Activated CD4-positive, alpha-beta T cell treated with anti-CD3 and anti-CD28 coated beads for 24 hours (primary cell): ENCODE results near the gene PFDN6.
"Not testable (repeated sequence)": the region's sequence is repeated elsewhere in the genome, so short reads cannot be mapped to it uniquely, and the experiment has no call there.

Experiments
- DNase-seq, 2 donors: peaks; one replicate each; pipeline ENCODE4 v3.0.0-alpha.2; 2020; ENCODE audit warnings: low read depth in 2 of 2

The PFDN6 gene

GRCh38 chr6:33273924-33274902, 15.2 kb upstream of the PFDN6 start:
- no peak for DNase-seq

GRCh38 chr6:33275795-33276580, 13.4 kb upstream of the PFDN6 start:
- DNase-seq = not testable (repeated sequence)

- no peak for DNase-seq
Observed at GRCh38 chr6:33276581-33276863, 12.9 kb upstream of the PFDN6 start.

GRCh38 chr6:33276864-33277662, 12.3 kb upstream of the PFDN6 start, which contains the start of gene B3GALT4:
Gene B3GALT4, plus strand, starts transcription at chr6:33277123. Its CDS starts 297 bp downstream, at chr6:33277420.
- peak; percentile 61 to 75 for DNase-seq

- DNase-seq = no peak
Observed at GRCh38 chr6:33277663-33278391, 11.6 kb upstream of the PFDN6 start.

- no peak for DNase-seq
Observed at GRCh38 chr6:33278392-33278741, 11.0 kb upstream of the PFDN6 start.

- no peak for DNase-seq
Observed at GRCh38 chr6:33278810-33279209, 10.6 kb upstream of the PFDN6 start.

GRCh38 chr6:33279257-33279695, 10.1 kb upstream of the PFDN6 start:
- DNase-seq = no peak

GRCh38 chr6:33279971-33280511, 9.4 kb upstream of the PFDN6 start:
- no peak for DNase-seq

- no peak for DNase-seq
Observed at GRCh38 chr6:33280539-33280938, 8.9 kb upstream of the PFDN6 start.

GRCh38 chr6:33285214-33285613, 4.2 kb upstream of the PFDN6 start:
- DNase-seq = not testable (repeated sequence)

- no peak for DNase-seq
Observed at GRCh38 chr6:33286946-33287914, 2.2 kb upstream of the PFDN6 start.

- no peak for DNase-seq
Observed at GRCh38 chr6:33288141-33288920, 1.1 kb upstream of the PFDN6 start.

- DNase-seq = no peak
Observed at GRCh38 chr6:33289784-33290315, 449 bp downstream of the PFDN6 start.

GRCh38 chr6:33290459-33290858, 1.1 kb downstream of the PFDN6 start:
- no peak for DNase-seq

GRCh38 chr6:33292996-33293682, 3.7 kb downstream of the PFDN6 start:
- DNase-seq = no peak

GRCh38 chr6:33294086-33294823, 4.9 kb downstream of the PFDN6 start:
- DNase-seq = no peak
